NCI-H146 treated with DMSO at 0.1 percent for 48 hours (cell line): ENCODE measurements around the gene NEUROD1.
A peak's percentile ranks its signal among the peaks of the same experiment; 100 is the strongest.
"Not testable (repeated sequence)": the region's sequence is repeated elsewhere in the genome, so short reads cannot be mapped to it uniquely, and the experiment has no call there.

Experiments used
- DNase-seq: peaks from one replicate; lab custom pipeline; 2025; ENCODE audit not compliant: unreplicated experiment; lab: John Stamatoyannopoulos, UW

Gene NEUROD1

GRCh38 chr2:181680055-181680936 lies at the start of gene NEUROD1:
Gene NEUROD1 (minus strand): TSS chr2:181680517. CDS start chr2:181678860, 1,657 bp downstream.
- no peak for DNase-seq

GRCh38 chr2:181725476-181725875 lies 45.2 kb upstream of the NEUROD1 start:
- DNase-seq, result no peak

GRCh38 chr2:181724662-181725061 lies 44.3 kb upstream of the NEUROD1 start:
- no peak for DNase-seq

GRCh38 chr2:181723731-181724130 lies 43.4 kb upstream of the NEUROD1 start:
- no peak for DNase-seq

- DNase-seq, result peak; percentile 75
Measured at GRCh38 chr2:181715033-181715630, 34.8 kb upstream of the NEUROD1 start.

- not testable (repeated sequence) for DNase-seq
Measured at GRCh38 chr2:181711051-181711450, 30.7 kb upstream of the NEUROD1 start.

- not testable (repeated sequence) for DNase-seq
Measured at GRCh38 chr2:181702519-181702918, 22.2 kb upstream of the NEUROD1 start.

GRCh38 chr2:181698223-181698622 lies 17.9 kb upstream of the NEUROD1 start:
- DNase-seq, result no peak

- no peak for DNase-seq
Measured at GRCh38 chr2:181697571-181697970, 17.3 kb upstream of the NEUROD1 start.

- no peak for DNase-seq
Measured at GRCh38 chr2:181697126-181697525, 16.8 kb upstream of the NEUROD1 start.

- DNase-seq, result no peak
Measured at GRCh38 chr2:181694271-181694670, 14.0 kb upstream of the NEUROD1 start.

- DNase-seq, result no peak
Measured at GRCh38 chr2:181690860-181691259, 10.5 kb upstream of the NEUROD1 start.

- DNase-seq, result peak; percentile 51
Measured at GRCh38 chr2:181686576-181687185, 6.4 kb upstream of the NEUROD1 start.

- DNase-seq, result no peak
Measured at GRCh38 chr2:181685150-181685688, 4.9 kb upstream of the NEUROD1 start.

GRCh38 chr2:181684454-181685149 lies 4.3 kb upstream of the NEUROD1 start:
- peak; percentile 19 for DNase-seq

- peak; percentile 48 for DNase-seq
Measured at GRCh38 chr2:181683518-181684453, 3.5 kb upstream of the NEUROD1 start.

- no peak for DNase-seq
Measured at GRCh38 chr2:181682795-181683517, 2.6 kb upstream of the NEUROD1 start.

GRCh38 chr2:181682026-181682789 lies 1.9 kb upstream of the NEUROD1 start:
- no peak for DNase-seq
